HCT116 (cell line): ENCODE measurements around the gene CDKAL1. TPM values are rescaled to one million over a fixed set of nuclear protein-coding genes. Genes with fewer than 3 reads are reported as not detected.

Experiments
- ATAC-seq: fragments of 200-7000 bp; cut with Tn5 transposase; 2 replicates; pipeline ENCODE4 v1.9.1; 2020; ENCODE audit warnings: mild to moderate bottlenecking, moderate library complexity
- BruUV-seq: library from RNA; stranded (reverse); fragments of 400-500 nt; replicated peaks from 2 replicates; lab custom pipeline; 2021; lab: Mats Ljungman, UMichigan
- CTCF ChIA-PET: fragments of 300-600 bp; sonication (Branson Sonifier 250); formaldehyde crosslinking; loops from one replicate; lab custom pipeline; 2021; ENCODE audit warnings: antibody characterized with exemption; lab: Charles Lee
- POLR2A ChIA-PET: fragments of 300-600, 350-600 bp; sonication (Branson Sonifier 250); formaldehyde crosslinking; loops from one replicate; lab custom pipeline; 2021; ENCODE audit warnings: antibody characterized with exemption; lab: Charles Lee
- RAD21 ChIA-PET, 2 experiments: fragments of 300-600 bp; sonication (Branson Sonifier 250); formaldehyde crosslinking; loops; one replicate each; lab custom pipeline; 2023; ENCODE audit warnings: low total read pairs in 2 of 2; ENCODE audit not compliant: uncharacterized antibody in 2 of 2, unreplicated experiment in 2 of 2, low non-redundant PET in 1 of 2; lab: Charles Lee
- DNase-seq: peaks from one replicate; pipeline ENCODE4 v3.0.0-alpha.2; 2010; ENCODE audit warnings: low read depth, low spot score
- H2AFZ ChIP-seq: fragments of 200-600 bp; shearing (Covaris generic), sonication (generic); 2 replicates; pipeline ENCODE4 v1.6.1; 2017; ENCODE audit warnings: low read depth, mixed run types, mixed read lengths, antibody characterized with exemption, low read length; ENCODE audit not compliant: poor library complexity, severe bottlenecking
- H3K27ac ChIP-seq: 2 replicates; pipeline ENCODE4 v1.5.1; 2012; ENCODE audit warnings: low read depth, low read length
- H3K27me3 ChIP-seq: fragments of 200-600 bp; sonication (generic); 2 replicates; pipeline ENCODE4 v1.6.1; 2016; ENCODE audit warnings: mixed run types, low read length, mixed read lengths; ENCODE audit not compliant: insufficient read depth
- H3K36me3 ChIP-seq, 2 experiments: fragments of 200-500 bp in 1 of 2; fragments of 200-600 bp in 1 of 2; sonication (Bioruptor generic) in 1 of 2; sonication (generic) in 1 of 2; 2 replicates each; pipeline versions ENCODE4 v1.5.1 to v1.6.1; 2014 to 2016; ENCODE audit warnings: low read length in 2 of 2, inconsistent platforms in 1 of 2, mixed read lengths in 1 of 2, mixed run types in 1 of 2; ENCODE audit not compliant: insufficient read depth in 2 of 2, control insufficient read depth in 1 of 2
- H3K4me1 ChIP-seq, 2 experiments: fragments of 200-600 bp in 1 of 2; sonication (generic) in 1 of 2; 2 replicates each; pipeline versions ENCODE4 v1.5.1 to v1.6.1; 2012 to 2017; ENCODE audit warnings: low read length in 2 of 2, inconsistent platforms in 1 of 2, mild to moderate bottlenecking in 1 of 2, mixed read lengths in 1 of 2, mixed run types in 1 of 2, moderate library complexity in 1 of 2; ENCODE audit not compliant: insufficient read depth in 2 of 2, control insufficient read depth in 1 of 2
- H3K4me2 ChIP-seq: fragments of 200-600 bp; sonication (generic); 2 replicates; pipeline ENCODE4 v1.6.1; 2017; ENCODE audit warnings: mixed run types, low read length, mixed read lengths
- H3K4me3 ChIP-seq, 2 experiments: fragments of 200-600 bp in 1 of 2; sonication (generic) in 1 of 2; replicated peaks in 1 of 2; 2 replicates each; pipeline ENCODE4 v1.5.1; 2011 to 2016; ENCODE audit warnings: low read length in 2 of 2, control low read depth in 1 of 2, low read depth in 1 of 2, mild to moderate bottlenecking in 1 of 2, mixed read lengths in 1 of 2, mixed run types in 1 of 2
- H3K79me2 ChIP-seq: fragments of 200-600 bp; sonication (generic); 2 replicates; pipeline ENCODE4 v1.6.1; 2017; ENCODE audit warnings: mild to moderate bottlenecking, mixed run types, low read length, moderate library complexity, mixed read lengths; ENCODE audit not compliant: insufficient read depth
- H3K9ac ChIP-seq: fragments of 200-600 bp; sonication (generic); 2 replicates; pipeline ENCODE4 v1.6.1; 2016; ENCODE audit warnings: low read length, mixed read lengths
- H3K9me2 ChIP-seq: fragments of 200-600 bp; sonication (generic), shearing (Covaris generic); 2 replicates; pipeline ENCODE4 v1.6.1; 2017; ENCODE audit warnings: mixed run types, mild to moderate bottlenecking, moderate library complexity; ENCODE audit not compliant: insufficient read depth
- H3K9me3 ChIP-seq, 2 experiments: fragments of 200-500 bp in 1 of 2; fragments of 200-600 bp in 1 of 2; sonication (Bioruptor generic) in 1 of 2; sonication (generic) in 1 of 2; 2 replicates each; pipeline ENCODE4 v1.6.1; 2014 to 2017; ENCODE audit warnings: low read length in 2 of 2, mixed read lengths in 2 of 2, inconsistent platforms in 1 of 2, low read depth in 1 of 2, mild to moderate bottlenecking in 1 of 2, mixed run types in 1 of 2, moderate library complexity in 1 of 2; ENCODE audit not compliant: control insufficient read depth in 1 of 2, insufficient read depth in 1 of 2
- H4K20me1 ChIP-seq: fragments of 200-600 bp; sonication (generic), shearing (Covaris generic); 2 replicates; pipeline ENCODE4 v1.6.1; 2017; ENCODE audit warnings: mixed run types, mild to moderate bottlenecking, moderate library complexity; ENCODE audit not compliant: insufficient read depth
- CBX3 ChIP-seq: IDR thresholded peaks from 2 replicates; pipeline ENCODE4 v1.6.1; 2012; ENCODE audit warnings: low read depth
- ELF1 ChIP-seq: IDR thresholded peaks from 2 replicates; pipeline ENCODE4 v1.6.1; 2012; ENCODE audit warnings: low read depth, borderline replicate concordance
- EZH2 ChIP-seq: fragments of 200-600 bp; sonication (generic); IDR thresholded peaks from 2 replicates; pipeline ENCODE4 v1.6.1; 2017; ENCODE audit warnings: antibody characterized with exemption, mixed run types
- FOSL1 ChIP-seq: IDR thresholded peaks from 2 replicates; pipeline ENCODE4 v1.6.1; 2012; ENCODE audit warnings: low read depth
- JUND ChIP-seq: IDR thresholded peaks from 2 replicates; pipeline ENCODE4 v1.6.1; 2012
- MAX ChIP-seq: IDR thresholded peaks from 2 replicates; pipeline ENCODE4 v1.6.1; 2012
- POLR2A ChIP-seq: IDR thresholded peaks from 2 replicates; pipeline ENCODE4 v1.7.0; 2011; ENCODE audit warnings: borderline replicate concordance; ENCODE audit not compliant: insufficient read depth, insufficient read length; ENCODE audit errors: extremely low read depth
- SIN3A ChIP-seq: IDR thresholded peaks from 2 replicates; pipeline ENCODE4 v1.6.1; 2012; ENCODE audit warnings: low read depth
- SP1 ChIP-seq: IDR thresholded peaks from 2 replicates; pipeline ENCODE4 v1.6.1; 2012; ENCODE audit warnings: low read depth
- SRF ChIP-seq: IDR thresholded peaks from 2 replicates; pipeline ENCODE4 v1.6.1; 2012; ENCODE audit warnings: low read depth
- TCF7L2 ChIP-seq: IDR thresholded peaks from 2 replicates; pipeline ENCODE4 v1.7.0; 2011; ENCODE audit warnings: borderline replicate concordance, inconsistent platforms; ENCODE audit not compliant: insufficient read depth, insufficient read length; ENCODE audit errors: extremely low read depth
- YY1 ChIP-seq: IDR thresholded peaks from 2 replicates; pipeline ENCODE4 v1.6.1; 2011; ENCODE audit warnings: low read length, low read depth, moderate library complexity, mild to moderate bottlenecking; ENCODE audit not compliant: insufficient replicate concordance; ENCODE audit errors: extremely low read depth
- ZBTB33 ChIP-seq: IDR thresholded peaks from 2 replicates; pipeline ENCODE4 v1.6.1; 2011; ENCODE audit warnings: mild to moderate bottlenecking, low read length, moderate library complexity; ENCODE audit not compliant: insufficient replicate concordance; ENCODE audit errors: extremely low read depth
- ZNF274 ChIP-seq: fragments of 200-500 bp; sonication (Bioruptor generic); IDR thresholded peaks from 2 replicates; pipeline ENCODE4 v1.6.1; 2014; ENCODE audit warnings: mild to moderate bottlenecking, low read depth, low read length, inconsistent platforms
- intact Hi-C: fragments of 100-400 bp; cut with micrococcal nuclease; formaldehyde crosslinking; loops from 2 replicates; pipeline ENCODE4 v1.10.0; 2022
- total RNA-seq: library from RNA; stranded (reverse); gene quantifications from one replicate; pipeline ENCODE4 v1.2.1, GENCODE V29; 2021; ENCODE audit not compliant: unreplicated experiment
- TF ChIP-seq, protein P1 (sequence below): IDR thresholded peaks from 2 replicates; pipeline ENCODE4 v1.6.1; 2012

Gene CDKAL1
- total RNA-seq, 1 experiment from 2014 or later: 14.9 TPM

GRCh38 chr6:21135484-21136013 is 601.3 kb downstream of the CDKAL1 start:
- Histone ChIP-seq H2AFZ (no peak overlapping the region), H3K27me3 (no peaks in the 10 kb centered on the region), H3K79me2 (no peaks in the 10 kb centered on the region), H3K36me3 (no peaks in the 10 kb centered on the region), H3K4me2 (no peak overlapping the region), H3K9ac (no peak overlapping the region), H3K9me3 (no peaks in the 10 kb centered on the region), H3K27ac (no peak overlapping the region), H3K9me2 (no peaks in the 10 kb centered on the region), H4K20me1 (no peaks in the 10 kb centered on the region), H3K4me1 (no peaks in the 10 kb centered on the region), H3K4me3 (no peak overlapping the region)
- no peak for TF ChIP-seq EZH2
- TF ChIP-seq SP1: no peak
- no peak for TF ChIP-seq FOSL1
- TF ChIP-seq POLR2A: no peak
- TF ChIP-seq YY1: no peak
- no peak for TF ChIP-seq CBX3
- TF ChIP-seq MAX: no peak
- ATAC-seq (no peak), DNase-seq (no peak)
- BruUV-seq: no TSS peak
- ChIA-PET POLR2A (no interaction called here), RAD21 (no interaction called here), CTCF (no interaction called here)
- intact Hi-C loops: no loop called here

- Histone ChIP-seq H3K9ac (no peak overlapping the region), H3K4me1 (no peaks in the 10 kb centered on the region), H3K9me2 (no peaks in the 10 kb centered on the region), H3K9me3 (no peaks in the 10 kb centered on the region), H3K4me2 (no peak overlapping the region), H3K36me3 (no peaks in the 10 kb centered on the region), H2AFZ (no peak overlapping the region), H3K4me3 (no peak overlapping the region), H3K27ac (no peak overlapping the region), H3K79me2 (no peaks in the 10 kb centered on the region), H3K27me3 (no peaks in the 10 kb centered on the region), H4K20me1 (no peaks in the 10 kb centered on the region)
- ChIA-PET RAD21 (no interaction called here), POLR2A (no interaction called here), CTCF (no interaction called here)
- intact Hi-C loops: no loop called here
- BruUV-seq: no TSS peak
- DNase-seq: no peak
- ATAC-seq: no peak
- TF ChIP-seq SRF (no peak), JUND (no peak), SIN3A (no peak), TCF7L2 (no peak), ZBTB33 (no peak), YY1 (no peak), EZH2 (no peak), ELF1 (no peak), ZNF274 (no peak), CBX3 (no peak)
- TF ChIP-seq, protein P1, sequence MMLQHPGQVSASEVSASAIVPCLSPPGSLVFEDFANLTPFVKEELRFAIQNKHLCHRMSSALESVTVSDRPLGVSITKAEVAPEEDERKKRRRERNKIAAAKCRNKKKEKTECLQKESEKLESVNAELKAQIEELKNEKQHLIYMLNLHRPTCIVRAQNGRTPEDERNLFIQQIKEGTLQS: no peak
These were observed 603.6 kb downstream of the CDKAL1 start for GRCh38 chr6:21137700-21138335.
